ENCODE results near the gene CHD9. TPM values are rescaled to one million over a fixed set of nuclear protein-coding genes. Genes with fewer than 3 reads are reported as not detected.

CHD9 gene
- total RNA-seq, 1 experiment from 2014 or later: 26.3 TPM

GRCh38 chr16:53201900-53202299 is 147.1 kb downstream of the CHD9 start:
- no peak overlapping the region for H3K27ac ChIP-seq
- BruUV-seq (replicated peaks): no TSS peak
- peaks cover 3% of the 10 kb centered on the region for H3F3A ChIP-seq (ENCODE audit: insufficient read depth, low read depth)
- POLR2A ChIA-PET (ENCODE audit: unreplicated experiment): no interaction called here
- no peak overlapping the region for H3K4me3 ChIP-seq
- H3K4me1 ChIP-seq (replicated peaks; ENCODE audit: insufficient read depth): no peaks in the 10 kb centered on the region
- H2AFZ ChIP-seq: no peak overlapping the region
- H3K79me2 ChIP-seq (ENCODE audit: low read depth): no peaks in the 10 kb centered on the region
- DNase-seq: no peak
- no peaks in the 10 kb centered on the region for H3K36me3 ChIP-seq (ENCODE audit: low read depth)
- 0 out of 2 replicates have a peak, but pooled peaks cover 6% of the 10 kb centered on the region for H3K9me3 ChIP-seq (ENCODE audit: insufficient read depth, low read depth)
- H4K20me1 ChIP-seq (ENCODE audit: insufficient read depth): no peaks in the 10 kb centered on the region
- H3K4me2 ChIP-seq: no peak overlapping the region
- CTCF ChIA-PET: no interaction called here
- intact Hi-C loops (cut with micrococcal nuclease; ENCODE audit: unreplicated experiment): no loop called here
- TF ChIP-seq EZH2 (IDR thresholded peaks at IDR 0.05; ENCODE audit: low read depth): no peak
- no peak for TF ChIP-seq CTCF (conservative IDR thresholded peaks at IDR 0.05)
- H3K27me3 ChIP-seq (ENCODE audit: insufficient read depth, low read depth): no peaks in the 10 kb centered on the region
- H3K9me2 ChIP-seq (ENCODE audit: insufficient read depth): no peaks in the 10 kb centered on the region

- no peak overlapping the region for H2AFZ ChIP-seq
- no peak overlapping the region for H3K27ac ChIP-seq
- H3K9me3 ChIP-seq (ENCODE audit: insufficient read depth, low read depth): 0 out of 2 replicates have a peak, but pooled peaks cover 6% of the 10 kb centered on the region
- no peak overlapping the region for H3K4me2 ChIP-seq
- no peak for DNase-seq
- no TSS peak for BruUV-seq (replicated peaks)
- CTCF ChIA-PET: no interaction called here
- peaks cover 3% of the 10 kb centered on the region for H3F3A ChIP-seq (ENCODE audit: insufficient read depth, low read depth)
- H3K36me3 ChIP-seq (ENCODE audit: low read depth): no peaks in the 10 kb centered on the region
- no peaks in the 10 kb centered on the region for H3K9me2 ChIP-seq (ENCODE audit: insufficient read depth)
- no peak overlapping the region for H3K4me3 ChIP-seq
- no peaks in the 10 kb centered on the region for H3K27me3 ChIP-seq (ENCODE audit: insufficient read depth, low read depth)
- H3K4me1 ChIP-seq (replicated peaks; ENCODE audit: insufficient read depth): no peaks in the 10 kb centered on the region
- H4K20me1 ChIP-seq (ENCODE audit: insufficient read depth): no peaks in the 10 kb centered on the region
- no peaks in the 10 kb centered on the region for H3K79me2 ChIP-seq (ENCODE audit: low read depth)
- no peak for TF ChIP-seq EZH2 (IDR thresholded peaks at IDR 0.05; ENCODE audit: low read depth)
- TF ChIP-seq CTCF (conservative IDR thresholded peaks at IDR 0.05): no peak
- POLR2A ChIA-PET (ENCODE audit: unreplicated experiment): no interaction called here
- intact Hi-C loops (cut with micrococcal nuclease; ENCODE audit: unreplicated experiment): no loop called here
Observed at GRCh38 chr16:53202398-53202797, 147.6 kb downstream of the CHD9 start.

- no peak overlapping the region for H2AFZ ChIP-seq
- POLR2A ChIA-PET (ENCODE audit: unreplicated experiment): interaction anchor here (0.6 kb wide), 1 partner anchor 23 kb away, joined by 4 read pairs; no protein-coding TSS in a partner anchor
Observed at GRCh38 chr16:53207810-53208752, 153.3 kb downstream of the CHD9 start.

More at GRCh38 chr16:53207810-53208752, 153.3 kb downstream of the CHD9 start:
- H3K27ac ChIP-seq: no peak overlapping the region
- H3K36me3 ChIP-seq (ENCODE audit: low read depth): no peaks in the 10 kb centered on the region
- peak in 1 of 2 experiments; percentile 27 for DNase-seq
- H3K4me1 ChIP-seq (replicated peaks; ENCODE audit: insufficient read depth): no peaks in the 10 kb centered on the region
- H3K79me2 ChIP-seq (ENCODE audit: low read depth): no peaks in the 10 kb centered on the region
- H3K9me3 ChIP-seq (ENCODE audit: insufficient read depth, low read depth): no peaks in the 10 kb centered on the region
- H3F3A ChIP-seq (ENCODE audit: insufficient read depth, low read depth): no peaks in the 10 kb centered on the region; the same call in 1 of the 2 replicates
- H3K27me3 ChIP-seq (ENCODE audit: insufficient read depth, low read depth): no peaks in the 10 kb centered on the region
- CTCF ChIA-PET: interaction anchor here (0.6 to 1.0 kb wide), 2 partner anchors 153 to 172 kb away, joined by 3 to 5 read pairs; partner anchors contain the start of gene CHD9
- H3K4me3 ChIP-seq: no peak overlapping the region
- intact Hi-C loops (cut with micrococcal nuclease; ENCODE audit: unreplicated experiment): loop anchor here (1.0 to 2.0 kb wide), 2 partner anchors 78 to 153 kb away; partner anchors contain the start of gene CHD9
- BruUV-seq (replicated peaks): no TSS peak
- no peaks in the 10 kb centered on the region for H3K9me2 ChIP-seq (ENCODE audit: insufficient read depth)
- H4K20me1 ChIP-seq (ENCODE audit: insufficient read depth): no peaks in the 10 kb centered on the region
- TF ChIP-seq EZH2 (IDR thresholded peaks at IDR 0.05; ENCODE audit: low read depth) (no peak), CTCF (conservative IDR thresholded peaks at IDR 0.05) (peak; percentile 28; the same call in 1 of the 2 replicates)
- no peak overlapping the region for H3K4me2 ChIP-seq

All from PC-9 (cell line).